ENCODE measurements around the gene FRMD1. TPM values are rescaled to one million over a fixed set of nuclear protein-coding genes. Genes with fewer than 3 reads are reported as not detected.
A peak's percentile ranks its signal among the peaks of the same experiment; 100 is the strongest.

The FRMD1 gene
- total RNA-seq, 1 donor, result under 0.01 TPM

GRCh38 chr6:168123165-168123911 lies 44.3 kb upstream of the FRMD1 start:
- no peak overlapping the region for H3K27ac ChIP-seq (ENCODE audit: low read depth, low read length)
- no peak overlapping the region for H3K4me2 ChIP-seq (ENCODE audit: insufficient read depth, low read length)
- H3K79me2 ChIP-seq (ENCODE audit: insufficient read depth, low read length), result no peaks in the 10 kb centered on the region
- no peak overlapping the region for H3K4me3 ChIP-seq (ENCODE audit: insufficient read depth, low read length)
- no peaks in the 10 kb centered on the region for H4K20me1 ChIP-seq (ENCODE audit: insufficient read depth, low read length)
- no peak overlapping the region for H2AFZ ChIP-seq (ENCODE audit: low read length)
- peak; percentile 61 for DNase-seq (ENCODE audit: insufficient read length, low spot score, missing footprints)
- H3K9me3 ChIP-seq (ENCODE audit: low read depth, low read length), result no peaks in the 10 kb centered on the region
- no peak for TF ChIP-seq CTCF (IDR thresholded peaks at IDR 0.05; ENCODE audit: extremely low read depth, low read depth, low read length)
- no peaks in the 10 kb centered on the region for H3K4me1 ChIP-seq (ENCODE audit: insufficient read depth, low read length)
- H3K36me3 ChIP-seq (ENCODE audit: insufficient read depth, low read length), result no peaks in the 10 kb centered on the region
- H3K27me3 ChIP-seq (ENCODE audit: insufficient read depth, low read length), result no peaks in the 10 kb centered on the region

- Histone ChIP-seq H2AFZ (ENCODE audit: low read length) (no peak overlapping the region), H3K4me2 (ENCODE audit: insufficient read depth, low read length) (no peak overlapping the region), H3K4me3 (ENCODE audit: insufficient read depth, low read length) (no peak overlapping the region), H4K20me1 (ENCODE audit: insufficient read depth, low read length) (no peaks in the 10 kb centered on the region), H3K27me3 (ENCODE audit: insufficient read depth, low read length) (no peaks in the 10 kb centered on the region), H3K27ac (ENCODE audit: low read depth, low read length) (no peak overlapping the region), H3K9me3 (ENCODE audit: low read depth, low read length) (no peaks in the 10 kb centered on the region), H3K36me3 (ENCODE audit: insufficient read depth, low read length) (no peaks in the 10 kb centered on the region), H3K4me1 (ENCODE audit: insufficient read depth, low read length) (no peaks in the 10 kb centered on the region), H3K79me2 (ENCODE audit: insufficient read depth, low read length) (no peaks in the 10 kb centered on the region)
- no peak for TF ChIP-seq CTCF (IDR thresholded peaks at IDR 0.05; ENCODE audit: extremely low read depth, low read depth, low read length)
- DNase-seq (ENCODE audit: insufficient read length, low spot score, missing footprints), result no peak
Measured at GRCh38 chr6:168122521-168122920, 43.5 kb upstream of the FRMD1 start.

- H3K4me3 ChIP-seq (ENCODE audit: insufficient read depth, low read length), result no peak overlapping the region
- no peaks in the 10 kb centered on the region for H3K9me3 ChIP-seq (ENCODE audit: low read depth, low read length)
- H2AFZ ChIP-seq (ENCODE audit: low read length), result no peak overlapping the region
- H3K27me3 ChIP-seq (ENCODE audit: insufficient read depth, low read length), result no peaks in the 10 kb centered on the region
- no peaks in the 10 kb centered on the region for H3K36me3 ChIP-seq (ENCODE audit: insufficient read depth, low read length)
- no peak for DNase-seq (ENCODE audit: insufficient read length, low spot score, missing footprints)
- no peaks in the 10 kb centered on the region for H3K4me1 ChIP-seq (ENCODE audit: insufficient read depth, low read length)
- no peaks in the 10 kb centered on the region for H3K79me2 ChIP-seq (ENCODE audit: insufficient read depth, low read length)
- H4K20me1 ChIP-seq (ENCODE audit: insufficient read depth, low read length), result no peaks in the 10 kb centered on the region
- H3K4me2 ChIP-seq (ENCODE audit: insufficient read depth, low read length), result no peak overlapping the region
- TF ChIP-seq CTCF (IDR thresholded peaks at IDR 0.05; ENCODE audit: extremely low read depth, low read depth, low read length), result no peak
- no peak overlapping the region for H3K27ac ChIP-seq (ENCODE audit: low read depth, low read length)
Measured at GRCh38 chr6:168122011-168122410, 43.0 kb upstream of the FRMD1 start.

GRCh38 chr6:168121303-168121665 lies 42.3 kb upstream of the FRMD1 start:
- Histone ChIP-seq H3K27ac (ENCODE audit: low read depth, low read length) (no peak overlapping the region), H3K4me1 (ENCODE audit: insufficient read depth, low read length) (no peaks in the 10 kb centered on the region), H3K9me3 (ENCODE audit: low read depth, low read length) (no peaks in the 10 kb centered on the region), H4K20me1 (ENCODE audit: insufficient read depth, low read length) (no peaks in the 10 kb centered on the region), H3K79me2 (ENCODE audit: insufficient read depth, low read length) (no peaks in the 10 kb centered on the region), H2AFZ (ENCODE audit: low read length) (no peak overlapping the region), H3K36me3 (ENCODE audit: insufficient read depth, low read length) (no peaks in the 10 kb centered on the region), H3K4me2 (ENCODE audit: insufficient read depth, low read length) (no peak overlapping the region), H3K4me3 (ENCODE audit: insufficient read depth, low read length) (no peak overlapping the region), H3K27me3 (ENCODE audit: insufficient read depth, low read length) (no peaks in the 10 kb centered on the region)
- DNase-seq (ENCODE audit: insufficient read length, low spot score, missing footprints), result no peak
- no peak for TF ChIP-seq CTCF (IDR thresholded peaks at IDR 0.05; ENCODE audit: extremely low read depth, low read depth, low read length)

Data from osteoblast (primary cell).